NCI-H510A (cell line): ENCODE measurements around the gene JPH2.

Experiments used
- DNase-seq: peaks from one replicate; lab custom pipeline; 2025; lab: John Stamatoyannopoulos, UW

The JPH2 gene

DNA sequence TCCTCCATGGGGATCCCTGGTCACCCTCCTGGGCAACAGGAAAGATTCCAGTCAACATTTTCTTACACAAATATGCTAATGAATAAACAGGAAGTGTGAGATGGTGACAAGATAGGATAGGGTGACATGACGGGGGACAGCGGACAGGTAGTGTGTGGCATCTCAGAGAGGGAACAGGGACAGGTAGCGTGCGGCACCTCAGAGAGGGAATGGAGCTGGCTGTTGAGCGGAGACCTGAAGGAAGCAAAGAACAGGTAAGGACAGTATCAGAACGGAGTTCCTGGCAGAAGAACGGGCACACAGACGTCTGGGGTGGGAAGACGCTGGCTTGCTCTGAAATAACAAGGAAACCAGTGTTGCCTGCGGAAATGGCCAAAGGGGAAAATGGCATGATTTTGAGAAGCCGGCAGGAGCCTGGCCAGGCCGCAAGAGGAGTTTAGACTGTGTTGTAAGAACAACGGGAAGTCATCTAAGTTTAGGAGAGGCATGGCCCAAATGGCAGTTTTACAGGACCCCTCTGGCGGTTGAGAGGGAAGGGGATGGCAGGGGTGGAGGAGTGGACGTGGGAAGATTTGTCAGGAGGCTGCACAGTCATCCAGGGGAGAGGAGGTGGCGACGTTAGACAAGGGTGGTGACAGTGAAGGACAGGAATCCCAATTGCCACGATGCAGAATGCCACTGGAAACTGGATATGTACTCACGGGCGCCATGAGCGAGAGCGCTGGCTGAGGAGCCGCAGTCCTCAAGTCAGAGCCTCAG is 111.6 kb downstream of the JPH2 start:
- DNase-seq: no peak

DNA sequence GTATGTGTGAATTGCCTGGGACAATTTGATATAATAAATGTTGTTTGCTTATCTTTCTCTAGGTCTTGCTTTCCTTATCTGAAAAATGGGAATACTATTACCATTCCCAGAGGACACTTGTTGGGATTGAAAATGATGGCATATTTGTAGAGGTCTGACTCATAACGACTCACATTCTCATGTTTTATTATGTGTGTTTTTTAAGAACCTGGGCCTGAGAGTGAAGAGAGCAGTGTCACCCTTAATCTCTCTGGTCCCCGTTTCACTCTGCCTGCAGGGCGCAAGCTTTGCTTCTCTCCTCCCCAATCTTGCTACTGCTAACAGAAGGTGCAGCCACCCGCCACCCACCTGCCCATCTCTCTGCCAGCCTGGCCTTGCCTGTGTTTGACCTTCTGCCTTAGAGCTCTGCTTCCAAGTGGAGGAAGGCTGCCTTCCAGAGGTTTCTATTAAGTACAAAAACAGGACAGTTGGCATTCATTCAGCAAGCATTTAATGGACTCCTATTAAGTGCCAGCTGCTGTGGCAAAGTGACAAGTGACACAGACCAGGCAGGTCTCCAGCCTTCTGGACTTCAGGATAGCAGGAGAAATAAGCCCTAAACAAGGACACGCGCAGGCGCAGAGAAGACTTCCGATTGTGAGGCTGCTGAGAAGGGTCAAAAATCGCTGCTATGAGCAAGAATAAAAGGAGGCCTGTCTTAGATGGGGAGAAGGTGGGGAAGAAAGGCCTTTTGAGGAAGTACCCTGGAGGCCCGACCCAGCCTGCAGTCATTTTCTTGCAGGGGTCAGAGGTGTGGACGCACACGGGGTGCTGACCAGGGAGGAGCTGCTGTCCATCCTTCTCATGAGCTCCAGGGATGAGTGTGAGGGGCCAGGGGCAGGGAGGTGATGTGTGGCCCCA is 112.5 kb downstream of the JPH2 start:
- no peak for DNase-seq

DNA sequence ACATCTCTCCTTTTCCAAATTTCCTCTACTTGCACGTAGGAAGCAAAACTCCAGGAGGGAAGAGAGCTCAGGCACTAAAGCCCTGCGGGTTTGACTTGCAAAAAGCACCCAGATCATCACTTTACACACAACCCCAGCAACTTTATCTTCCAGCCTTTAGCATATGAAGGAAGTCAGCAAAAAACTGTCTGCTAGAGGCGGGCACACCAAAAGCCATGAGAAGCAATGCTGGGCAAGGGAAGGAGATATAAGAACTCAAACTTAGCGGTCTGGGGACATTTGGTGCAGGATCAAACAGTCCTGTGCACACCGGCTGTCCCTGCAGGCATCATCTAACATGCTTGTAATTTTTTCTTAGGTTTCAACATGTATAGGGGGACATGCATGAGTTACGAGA is 113.3 kb downstream of the JPH2 start:
- no peak for DNase-seq

DNA sequence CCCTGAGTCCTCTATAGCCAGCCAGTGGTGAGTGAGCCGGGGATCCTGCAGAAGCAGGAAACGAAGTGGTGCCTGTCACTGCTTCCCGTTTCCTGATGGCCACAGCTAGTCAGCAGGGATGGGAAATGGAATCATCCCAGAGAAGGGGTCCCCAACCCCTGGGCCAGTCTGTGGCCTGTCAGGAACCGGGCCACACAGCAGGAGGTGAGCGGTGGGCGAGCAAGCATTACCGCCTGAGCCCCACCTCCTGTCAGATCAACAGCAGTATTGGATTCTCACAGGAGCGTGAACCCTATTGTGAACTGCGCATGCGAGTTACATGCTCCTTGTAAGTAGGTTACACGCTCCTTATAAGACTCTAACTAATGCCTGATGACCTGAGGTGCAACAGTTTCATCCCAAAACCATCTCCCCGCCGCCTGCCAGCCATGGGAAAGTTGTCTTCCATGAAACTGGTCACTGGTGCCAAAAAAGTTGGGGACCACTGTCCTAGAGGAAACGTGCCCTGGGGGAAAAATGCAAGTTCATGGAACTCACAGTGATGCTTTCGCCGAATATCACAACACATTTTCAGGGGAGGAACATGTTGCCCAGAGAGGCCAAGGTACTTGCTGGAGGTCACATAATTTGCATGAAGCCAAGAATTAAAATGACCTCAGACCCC is 113.8 kb downstream of the JPH2 start:
- no peak for DNase-seq

DNA sequence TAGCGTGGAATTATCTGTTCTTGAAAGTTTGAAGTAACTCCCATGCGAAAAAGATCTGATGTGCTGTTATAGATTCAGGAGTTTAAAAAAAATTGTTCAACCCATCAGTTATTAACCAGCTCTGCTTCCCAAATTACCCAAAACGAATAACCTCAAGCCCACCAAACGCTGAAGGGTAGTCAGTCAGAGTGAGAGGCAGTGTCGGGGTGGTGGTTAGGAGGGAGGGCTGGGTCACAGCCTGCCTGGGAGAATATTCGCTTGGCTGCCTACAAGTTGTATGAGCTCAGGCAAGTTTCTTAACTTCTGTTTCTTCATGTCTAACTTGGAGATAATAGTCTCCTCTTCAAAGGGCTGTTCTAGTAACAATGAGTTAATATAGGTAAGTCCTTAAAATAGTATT is 114.6 kb downstream of the JPH2 start:
- DNase-seq: no peak

DNA sequence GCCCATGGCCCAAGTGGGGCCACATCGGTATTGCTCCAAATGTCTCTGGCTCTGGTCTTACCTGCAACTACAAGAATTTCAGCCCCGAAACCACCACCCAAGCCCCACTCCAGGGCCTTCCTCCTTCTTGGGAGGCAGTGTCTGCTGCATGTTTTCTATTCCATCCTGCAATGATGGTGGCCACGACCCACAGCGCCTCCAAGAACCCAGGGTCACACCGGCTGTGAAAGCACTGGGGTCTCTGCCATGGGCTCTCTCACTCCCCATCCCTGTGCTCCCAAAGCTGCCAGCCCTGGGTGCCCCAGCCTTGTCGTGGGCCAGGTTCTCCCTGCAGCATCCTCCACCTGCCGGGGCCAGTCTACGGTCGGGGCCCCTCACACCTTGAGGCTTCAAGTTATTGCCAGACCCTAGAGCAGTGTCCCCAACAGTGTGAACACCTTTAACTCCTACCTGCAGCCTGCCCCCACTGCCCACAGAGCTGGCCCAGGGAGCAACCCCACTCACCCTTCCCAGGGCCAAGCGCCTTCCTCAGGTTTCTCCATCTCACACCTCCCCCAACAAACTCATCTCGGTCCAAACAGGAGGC is 115.4 kb downstream of the JPH2 start:
- DNase-seq: no peak

DNA sequence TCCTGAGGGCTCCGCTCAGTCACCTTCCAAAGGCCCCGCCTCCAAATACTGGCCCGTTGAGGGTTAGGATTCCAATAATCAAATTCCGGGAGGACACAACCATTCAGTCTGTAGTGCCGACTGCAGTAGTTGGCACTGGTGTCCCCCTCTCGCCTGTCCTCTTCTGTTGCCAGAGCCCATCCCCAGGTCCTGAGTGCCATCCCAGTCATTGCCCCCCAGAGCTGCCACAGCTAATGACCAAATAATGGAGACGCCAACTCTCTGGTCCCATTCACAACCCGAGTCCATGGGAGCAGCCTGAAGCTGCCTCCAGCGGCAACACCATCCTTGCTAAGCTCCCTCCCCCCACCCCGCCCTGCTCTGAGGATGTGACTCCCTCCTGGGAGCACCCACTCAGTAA is 115.9 kb downstream of the JPH2 start:
- no peak for DNase-seq

DNA sequence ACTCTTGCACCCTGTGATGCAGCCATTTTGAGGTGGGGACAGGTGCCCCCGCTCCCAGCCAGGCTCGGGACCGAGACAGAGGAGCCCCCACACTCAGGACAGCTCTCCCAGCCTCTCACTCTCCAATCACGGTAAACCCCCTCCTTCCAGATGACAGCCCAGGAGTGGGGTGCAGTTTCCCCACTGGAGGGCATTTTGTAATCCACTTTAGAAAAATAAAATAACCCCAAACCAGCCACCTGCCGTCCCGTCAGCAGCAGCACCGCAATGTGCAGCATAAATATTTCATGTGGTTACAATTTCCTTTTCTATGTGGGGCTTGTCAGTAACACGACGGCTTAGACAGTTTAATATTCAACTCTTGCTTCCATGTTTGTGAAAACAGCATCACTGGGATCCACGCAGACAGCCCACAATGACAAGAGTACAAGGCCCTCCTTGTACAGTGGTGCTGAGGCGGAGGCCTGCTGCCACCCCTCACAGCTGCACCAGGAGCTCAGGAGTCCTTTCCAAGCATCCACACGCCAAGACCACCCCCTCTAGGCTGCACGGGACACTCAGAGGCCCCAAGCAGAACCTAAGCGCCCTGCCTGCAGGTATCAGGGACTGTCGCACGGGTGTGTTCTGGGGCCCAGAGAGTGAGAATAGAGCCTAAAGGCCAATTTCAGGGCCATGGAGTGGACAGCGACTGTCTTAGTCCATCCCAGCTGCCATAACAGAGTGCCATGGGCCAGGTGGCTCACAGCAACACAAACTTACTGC is 116.7 kb downstream of the JPH2 start:
- no peak for DNase-seq

DNA sequence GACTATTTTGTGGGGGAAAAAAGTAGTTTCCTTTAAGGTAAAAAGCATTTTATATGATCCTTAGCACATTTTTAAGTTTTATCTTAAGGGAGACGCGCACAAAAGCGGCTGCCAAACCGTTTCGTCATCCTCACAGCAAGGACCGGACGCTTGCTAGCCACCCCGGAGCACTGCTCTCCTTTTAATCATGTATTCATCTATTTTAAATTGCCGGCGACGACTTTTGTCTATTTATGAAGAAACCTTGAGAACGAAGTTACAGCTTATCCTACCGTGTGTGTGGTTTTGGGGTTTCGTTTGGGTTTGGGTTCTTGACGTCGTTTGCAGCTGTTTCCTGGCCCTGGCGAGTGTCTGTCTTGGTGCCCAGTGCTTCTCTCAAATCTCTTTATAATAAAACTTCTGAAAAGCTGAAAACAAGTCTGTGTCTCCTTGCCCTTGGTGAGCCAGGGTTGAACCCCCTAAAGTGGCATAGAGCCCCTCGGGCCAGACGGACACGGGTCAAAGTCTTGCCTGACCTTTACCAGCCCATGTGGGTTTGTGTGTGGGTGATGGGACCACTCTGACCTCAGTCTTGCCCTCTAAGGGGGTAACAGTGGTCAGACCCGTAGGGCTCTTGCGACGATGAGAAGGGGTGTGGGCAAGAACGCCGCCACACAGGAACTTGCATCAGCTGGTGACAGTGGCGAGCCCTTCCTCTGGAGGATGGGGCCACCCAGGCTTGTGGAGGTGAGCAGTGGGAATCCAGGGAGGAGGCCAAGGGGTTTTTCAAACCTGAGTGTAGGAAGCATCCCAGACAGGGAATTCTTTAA is 117.6 kb downstream of the JPH2 start:
- DNase-seq: no peak

DNA sequence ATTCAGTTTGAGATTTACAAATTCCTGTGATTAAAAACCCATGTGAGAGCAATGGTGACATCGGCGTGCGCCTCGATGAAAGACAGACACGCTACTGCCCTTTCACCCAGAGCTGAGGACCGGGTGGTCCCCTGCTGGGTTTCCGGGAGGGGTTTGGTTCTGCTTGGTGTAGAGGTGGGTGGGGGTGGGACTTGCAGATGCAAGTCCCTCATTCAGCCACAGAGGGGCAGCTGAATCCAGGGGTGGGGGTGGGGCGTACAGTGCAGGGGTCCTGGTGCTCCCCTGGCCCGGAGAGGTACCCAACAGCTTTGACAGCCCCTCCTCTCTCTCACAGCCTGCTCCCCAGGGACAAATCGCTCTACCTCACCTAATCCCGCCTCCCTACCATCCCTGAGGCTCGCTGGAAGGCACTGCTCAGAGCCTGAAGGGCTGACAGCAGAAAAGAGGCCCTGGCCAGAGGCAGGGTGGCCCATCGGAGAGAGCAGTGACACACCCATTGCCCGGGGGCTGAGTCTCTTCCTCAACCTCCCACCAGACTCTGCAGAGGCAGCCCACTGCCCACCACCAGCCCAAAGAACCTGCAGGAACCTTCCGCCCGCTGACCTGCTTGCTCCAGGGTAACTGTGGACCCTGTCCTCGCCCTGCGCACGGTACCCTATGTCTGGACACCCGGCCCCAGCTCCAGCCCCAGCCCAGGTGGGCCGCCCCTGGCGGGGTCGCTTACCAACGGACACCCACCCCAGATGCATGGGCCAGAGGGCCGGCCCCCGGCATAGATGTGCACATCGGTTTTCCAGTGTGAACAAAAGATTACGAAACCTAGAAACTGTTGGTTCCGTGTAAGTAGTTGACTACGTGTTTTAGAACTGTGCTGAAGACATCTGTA is 118.4 kb downstream of the JPH2 start:
- DNase-seq: no peak

DNA sequence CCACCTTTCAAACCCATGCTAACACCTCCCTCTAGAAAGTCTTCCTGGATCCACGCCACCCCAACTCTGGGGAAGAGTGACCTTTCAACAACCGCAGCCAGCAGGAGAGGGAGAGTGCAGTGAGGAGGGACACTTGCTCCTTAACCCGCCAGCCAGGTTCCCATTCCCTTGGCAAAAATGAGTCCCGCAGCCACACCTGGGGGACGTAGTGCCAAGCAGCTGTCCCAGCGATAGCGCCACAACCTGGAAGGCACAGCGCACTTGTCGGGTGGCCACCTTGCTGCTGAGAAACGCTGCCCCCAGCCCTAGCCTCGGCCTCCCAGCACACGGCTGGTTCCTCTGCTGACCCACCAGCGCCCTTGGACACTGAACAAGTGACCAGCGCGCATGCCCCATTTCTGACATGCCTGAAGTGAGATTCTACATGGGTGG is 119.3 kb downstream of the JPH2 start:
- no peak for DNase-seq

DNA sequence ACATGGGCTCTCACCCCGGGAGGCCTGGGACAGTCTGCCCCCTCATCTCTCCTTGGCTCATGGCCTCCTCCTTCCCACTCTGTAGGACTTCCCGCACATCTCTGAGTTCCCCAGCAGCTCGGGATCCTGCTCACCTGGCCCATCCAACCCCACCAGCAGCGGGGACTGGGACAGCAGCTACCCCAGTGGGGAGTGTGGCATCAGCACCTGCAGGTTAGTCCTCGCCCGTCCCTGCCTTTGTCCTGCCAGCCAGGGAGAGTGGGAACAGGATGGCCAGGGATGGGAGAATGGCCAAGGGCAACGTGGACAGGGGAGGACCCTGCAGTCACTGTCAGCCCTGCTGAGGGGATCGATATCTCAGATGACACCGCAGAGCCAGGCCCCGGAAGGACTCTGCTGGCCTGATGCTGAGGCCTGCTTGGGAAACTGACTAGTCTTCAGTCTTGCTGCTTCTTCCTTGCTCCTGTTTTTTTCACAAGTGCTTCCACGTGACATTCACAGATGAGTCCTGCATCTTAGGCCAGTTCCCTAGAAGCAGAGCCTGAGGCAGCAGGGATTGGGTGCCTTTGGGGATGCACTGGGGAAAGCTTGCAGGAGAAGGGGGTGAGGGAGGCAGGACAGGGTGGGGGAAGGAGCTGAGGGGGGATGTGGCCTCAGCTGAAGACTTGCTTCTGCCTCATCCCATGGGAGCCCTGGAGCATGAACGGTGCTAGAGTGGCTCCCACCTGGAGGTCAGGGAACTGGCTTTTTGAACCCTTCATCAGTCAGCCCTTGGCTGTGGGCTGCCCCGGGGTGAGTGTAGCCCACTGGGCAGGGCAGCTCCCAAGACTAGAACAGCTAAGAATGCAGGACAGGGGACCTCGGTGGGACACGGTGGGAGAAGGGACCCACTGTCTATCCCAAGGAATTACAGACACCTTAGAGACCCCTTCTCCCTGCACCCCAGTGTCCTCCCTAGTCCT is 120.1 kb downstream of the JPH2 start:
- DNase-seq: no peak

DNA sequence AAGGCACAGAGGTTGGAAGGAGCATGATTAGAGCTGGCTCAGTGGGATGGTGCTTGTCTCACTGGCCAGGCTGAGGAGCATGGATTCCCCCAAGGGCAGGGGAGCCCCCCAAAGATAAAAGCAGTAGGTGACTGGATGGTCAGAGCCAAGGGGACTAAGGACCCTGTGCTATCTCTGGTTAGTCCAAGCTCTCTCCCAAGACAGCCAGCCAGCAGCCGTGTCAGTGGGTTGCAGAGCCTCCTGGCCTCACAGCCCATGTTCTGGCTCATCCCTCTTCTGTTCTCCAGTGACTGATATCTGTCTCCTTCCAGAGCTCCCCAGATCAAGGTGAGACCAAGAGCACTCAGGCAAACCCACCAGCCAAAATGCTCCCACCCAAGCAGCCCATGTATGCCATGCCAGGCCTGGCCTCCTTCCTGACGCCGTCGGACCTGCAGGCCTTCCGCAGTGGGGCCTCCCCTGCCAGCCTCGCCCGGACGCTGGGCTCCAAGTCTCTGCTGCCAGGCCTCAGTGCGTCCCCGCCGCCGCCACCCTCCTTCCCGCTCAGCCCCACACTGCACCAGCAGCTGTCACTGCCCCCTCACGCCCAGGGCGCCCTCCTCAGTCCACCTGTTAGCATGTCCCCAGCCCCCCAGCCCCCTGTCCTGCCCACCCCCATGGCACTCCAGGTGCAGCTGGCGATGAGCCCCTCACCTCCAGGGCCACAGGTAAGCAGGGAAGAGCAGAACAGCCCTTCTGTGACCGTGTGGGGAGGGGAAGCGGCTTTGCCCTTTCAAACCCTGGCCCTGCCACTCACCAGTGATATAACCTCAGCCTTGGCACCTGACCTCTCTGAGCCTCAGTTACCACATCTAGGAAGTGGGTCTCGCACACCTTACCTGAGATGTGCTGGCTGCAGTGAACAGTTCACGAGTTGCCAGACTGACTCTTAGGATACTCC is 121.3 kb downstream of the JPH2 start:
- no peak for DNase-seq

DNA sequence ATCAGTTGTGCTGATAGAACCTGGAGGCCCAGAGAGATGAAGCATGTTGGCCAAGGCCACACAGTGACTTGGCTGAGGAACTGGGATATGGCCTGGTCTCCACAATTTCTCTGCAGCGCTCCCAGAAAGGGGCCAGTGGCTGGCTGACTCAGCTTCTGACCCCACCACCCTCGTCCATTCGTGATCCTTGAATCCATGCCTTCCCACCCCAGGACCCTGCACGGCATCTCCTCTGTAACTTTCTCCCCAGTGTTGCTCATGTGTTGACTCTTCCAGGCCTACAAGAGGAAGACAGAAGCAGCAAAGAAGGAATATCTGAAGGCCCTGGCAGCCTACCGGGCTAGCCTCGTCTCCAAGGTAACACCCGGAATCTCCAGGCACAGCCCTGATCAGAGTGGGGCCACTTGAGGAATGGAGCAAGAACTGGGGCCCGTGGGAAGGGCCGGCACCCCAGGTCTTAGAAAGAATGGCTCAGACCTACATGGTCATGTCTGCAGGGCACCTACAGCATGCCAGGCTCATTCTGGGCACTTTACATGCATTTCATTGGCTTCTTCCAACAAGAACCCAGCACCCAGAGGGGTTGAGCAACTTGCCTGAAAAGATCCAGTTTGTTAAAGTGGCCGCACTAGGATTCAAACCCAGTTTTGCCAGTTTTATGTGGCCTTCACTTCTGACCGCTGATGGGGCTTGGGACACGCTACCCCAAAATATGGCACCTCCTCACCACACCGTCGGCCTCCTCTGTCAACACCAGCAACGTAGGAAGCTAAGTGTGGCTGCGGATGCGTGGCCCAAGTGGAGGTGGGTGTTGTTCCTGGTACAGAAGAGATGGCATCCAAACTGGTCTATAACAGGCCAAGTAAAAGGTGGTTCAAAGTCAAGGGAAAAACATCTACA is 122.2 kb downstream of the JPH2 start:
- no peak for DNase-seq
